PC-3 (cell line): ENCODE measurements around the gene LBHD2. TPM values are rescaled to one million over a fixed set of nuclear protein-coding genes. Genes with fewer than 3 reads are reported as not detected.

Source experiments
- ATAC-seq: fragments of 200-7000 bp; cut with Tn5 transposase; 2 replicates; pipeline ENCODE4 v1.9.1; 2020; ENCODE audit warnings: mild to moderate bottlenecking, moderate library complexity
- BruUV-seq: library from RNA; stranded (reverse); fragments of 400-500 nt; replicated peaks from 2 replicates; lab custom pipeline; 2021; lab: Mats Ljungman, UMichigan
- CTCF ChIA-PET: fragments of 300-600 bp; sonication (Branson Sonifier 250); formaldehyde crosslinking; loops from one replicate; lab custom pipeline; 2022; ENCODE audit warnings: antibody characterized with exemption; lab: Charles Lee
- POLR2A ChIA-PET: fragments of 300-600 bp; sonication (Branson Sonifier 250); formaldehyde crosslinking; loops from one replicate; lab custom pipeline; 2022; ENCODE audit warnings: antibody characterized with exemption; ENCODE audit not compliant: unreplicated experiment; lab: Charles Lee
- DNase-seq: peaks from one replicate; pipeline ENCODE4 v3.0.0-alpha.2; 2015
- H2AFZ ChIP-seq: fragments of 300-600 bp; sonication (generic); 2 replicates; pipeline ENCODE4 v1.6.0; 2016; ENCODE audit warnings: antibody characterized with exemption, low read length
- H3F3A ChIP-seq: fragments of 300-600 bp; sonication (generic); one replicate; pipeline ENCODE4 v1.6.0; 2017; ENCODE audit warnings: antibody characterized with exemption, low read length, control low read depth, mild to moderate bottlenecking; ENCODE audit not compliant: unreplicated experiment
- H3K27ac ChIP-seq: fragments of 300-600 bp; sonication (generic); 2 replicates; pipeline ENCODE4 v1.5.1; 2016; ENCODE audit warnings: mild to moderate bottlenecking, low read length
- H3K27me3 ChIP-seq: fragments of 300-600 bp; sonication (generic); 2 replicates; pipeline ENCODE4 v1.6.1; 2016; ENCODE audit warnings: low read length, mixed read lengths
- H3K36me3 ChIP-seq: fragments of 300-600 bp; sonication (generic); 2 replicates; pipeline ENCODE4 v1.6.1; 2016; ENCODE audit warnings: low read depth, mixed run types, low read length, mixed read lengths
- H3K4me1 ChIP-seq: fragments of 300-600 bp; sonication (generic); 2 replicates; pipeline ENCODE4 v1.5.1; 2016; ENCODE audit warnings: low read length; ENCODE audit not compliant: insufficient read depth
- H3K4me2 ChIP-seq: fragments of 300-600 bp; sonication (generic); 2 replicates; pipeline ENCODE4 v1.6.0; 2016; ENCODE audit warnings: low read length
- H3K4me3 ChIP-seq: fragments of 300-600 bp; sonication (generic); 2 replicates; pipeline ENCODE4 v1.5.1; 2016; ENCODE audit warnings: mild to moderate bottlenecking, low read length, mixed read lengths
- H3K79me2 ChIP-seq: fragments of 300-600 bp; sonication (generic); 2 replicates; pipeline ENCODE4 v1.6.1; 2017; ENCODE audit warnings: low read length, mixed read lengths
- H3K9ac ChIP-seq: fragments of 300-600 bp; sonication (generic); 2 replicates; pipeline ENCODE4 v1.6.0; 2016; ENCODE audit warnings: mild to moderate bottlenecking, low read length
- H3K9me2 ChIP-seq: fragments of 300-600 bp; sonication (generic); replicated peaks from 2 replicates; pipeline ENCODE4 v1.6.1; 2016; ENCODE audit warnings: mixed run types, low read length, mixed read lengths
- H3K9me3 ChIP-seq: fragments of 300-600 bp; sonication (generic); 2 replicates; pipeline ENCODE4 v1.6.1; 2016; ENCODE audit warnings: low read length, mixed read lengths
- H4K20me1 ChIP-seq: fragments of 300-600 bp; sonication (generic); 2 replicates; pipeline ENCODE4 v1.6.1; 2016; ENCODE audit warnings: low read length, mixed read lengths
- EZH2 ChIP-seq: fragments of 300-600 bp; sonication (generic); IDR thresholded peaks from one replicate; pipeline ENCODE4 v1.6.1; 2017; ENCODE audit warnings: antibody characterized with exemption, mild to moderate bottlenecking, low read length; ENCODE audit not compliant: unreplicated experiment
- EZH2phosphoT487 ChIP-seq: fragments of 300-600 bp; sonication (generic); IDR thresholded peaks from 2 replicates; pipeline ENCODE4 v1.6.1; 2018; ENCODE audit warnings: mild to moderate bottlenecking, antibody characterized with exemption, low read length, borderline replicate concordance
- intact Hi-C: fragments of 100-400 bp; cut with micrococcal nuclease; formaldehyde crosslinking; loops from 2 replicates; pipeline ENCODE4 v1.9.0; 2023
- total RNA-seq: library from RNA; depleted of rRNA; stranded (reverse); fragments of >200 nt; gene quantifications from 2 replicates; pipeline ENCODE4 v1.2.3, GENCODE V29; 2014; rRNA removed
- TF ChIP-seq, protein P1 (sequence below): fragments of 300-600 bp; sonication (generic); conservative IDR thresholded peaks from 2 replicates; pipeline ENCODE4 v1.5.1; 2017; ENCODE audit warnings: antibody characterized with exemption, low read depth, mild to moderate bottlenecking, low read length

The LBHD2 gene
- total RNA-seq, 1 experiment from 2014 or later = not detected

DNA sequence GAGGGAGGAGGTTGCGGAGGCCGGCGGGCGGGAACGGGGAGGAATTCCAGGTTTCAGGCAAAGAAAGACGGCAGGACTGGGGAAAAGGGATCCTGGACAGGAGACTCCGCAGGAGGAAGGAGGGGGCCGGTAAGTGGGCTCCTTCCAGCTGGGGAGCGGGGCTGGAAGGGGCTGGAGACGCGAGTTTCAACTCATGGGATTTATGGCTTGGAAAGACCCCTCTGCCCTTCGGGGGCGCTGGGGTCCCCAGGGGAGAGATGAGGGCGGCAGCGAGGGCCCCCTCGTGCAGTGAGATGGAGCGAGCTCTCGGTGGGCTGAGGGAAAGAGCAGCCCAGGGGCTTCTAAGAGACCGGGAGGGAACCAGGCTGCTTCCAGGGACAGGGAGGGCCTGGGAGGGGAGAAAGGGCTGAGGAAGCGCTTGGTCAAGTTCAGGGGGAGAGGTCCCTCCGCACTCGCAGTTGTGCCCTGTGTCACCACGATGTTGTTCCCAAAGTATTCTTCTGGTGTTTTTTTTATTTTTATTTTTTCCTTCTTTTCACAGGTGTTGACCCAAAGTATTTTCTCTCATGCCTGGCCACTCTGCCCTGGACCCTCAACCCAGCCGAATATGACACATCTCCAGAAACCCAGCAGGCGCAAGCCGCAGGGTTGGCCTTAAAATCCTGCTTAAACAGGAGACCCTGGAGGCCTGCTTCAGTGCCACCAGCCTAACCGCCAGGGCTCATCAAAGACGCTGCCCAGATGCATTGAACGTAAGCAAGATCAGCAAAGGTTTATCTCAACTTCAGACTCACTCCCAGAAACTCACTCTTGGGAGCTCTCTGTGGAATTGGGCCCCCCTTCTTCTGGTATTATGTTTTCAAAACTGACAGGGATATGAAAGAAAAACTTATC is 55.4 kb downstream of the LBHD2 start:
- peaks cover 36% of the 10 kb centered on the region for H3K4me1 ChIP-seq
- no peaks in the 10 kb centered on the region for H3K27me3 ChIP-seq
- CTCF ChIA-PET = no interaction called here
- no peak overlapping the region for H3K4me2 ChIP-seq
- no peak overlapping the region for H3K9ac ChIP-seq
- H3K79me2 ChIP-seq = no peaks in the 10 kb centered on the region
- H3K27ac ChIP-seq = no peak overlapping the region
- no peak overlapping the region for H2AFZ ChIP-seq
- BruUV-seq = no TSS peak
- ATAC-seq (no peak), DNase-seq (no peak)
- H3K36me3 ChIP-seq = peaks cover 10% of the 10 kb centered on the region; the same call in 1 of the 2 replicates
- H3K9me2 ChIP-seq = no peaks in the 10 kb centered on the region
- TF ChIP-seq EZH2 (no peak), EZH2phosphoT487 (no peak)
- TF ChIP-seq, protein P1, sequence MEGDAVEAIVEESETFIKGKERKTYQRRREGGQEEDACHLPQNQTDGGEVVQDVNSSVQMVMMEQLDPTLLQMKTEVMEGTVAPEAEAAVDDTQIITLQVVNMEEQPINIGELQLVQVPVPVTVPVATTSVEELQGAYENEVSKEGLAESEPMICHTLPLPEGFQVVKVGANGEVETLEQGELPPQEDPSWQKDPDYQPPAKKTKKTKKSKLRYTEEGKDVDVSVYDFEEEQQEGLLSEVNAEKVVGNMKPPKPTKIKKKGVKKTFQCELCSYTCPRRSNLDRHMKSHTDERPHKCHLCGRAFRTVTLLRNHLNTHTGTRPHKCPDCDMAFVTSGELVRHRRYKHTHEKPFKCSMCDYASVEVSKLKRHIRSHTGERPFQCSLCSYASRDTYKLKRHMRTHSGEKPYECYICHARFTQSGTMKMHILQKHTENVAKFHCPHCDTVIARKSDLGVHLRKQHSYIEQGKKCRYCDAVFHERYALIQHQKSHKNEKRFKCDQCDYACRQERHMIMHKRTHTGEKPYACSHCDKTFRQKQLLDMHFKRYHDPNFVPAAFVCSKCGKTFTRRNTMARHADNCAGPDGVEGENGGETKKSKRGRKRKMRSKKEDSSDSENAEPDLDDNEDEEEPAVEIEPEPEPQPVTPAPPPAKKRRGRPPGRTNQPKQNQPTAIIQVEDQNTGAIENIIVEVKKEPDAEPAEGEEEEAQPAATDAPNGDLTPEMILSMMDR = no peak
- no peak overlapping the region for H3K4me3 ChIP-seq
- H4K20me1 ChIP-seq = no peaks in the 10 kb centered on the region
- no peaks in the 10 kb centered on the region for H3F3A ChIP-seq
- POLR2A ChIA-PET = no interaction called here
- H3K9me3 ChIP-seq = no peaks in the 10 kb centered on the region
- intact Hi-C loops = loop anchor here (5.0 kb wide), 2 partner anchors 32 to 48 kb away; no protein-coding TSS in a partner anchor

Other genes with a start within 250 kb of the LBHD2 start
- gene AMN, start 161.5 kb upstream of the LBHD2 start, total RNA-seq = 0.17 TPM in 1 of 2 replicates, not detected in the other
- 73.0 and 89.2 TPM in 2 replicates for gene CDC42BPB, start 26.7 kb upstream of the LBHD2 start, total RNA-seq
- gene EXOC3L4, start 10.5 kb downstream of the LBHD2 start, total RNA-seq = 1.4 and 2.0 TPM in 2 replicates
- 80.7 and 87.3 TPM in 2 replicates for gene TNFAIP2, start 39.3 kb downstream of the LBHD2 start, total RNA-seq